ENCODE measurements around the gene HLCS. TPM values are rescaled to one million over a fixed set of nuclear protein-coding genes. Genes with fewer than 3 reads are reported as not detected.

HLCS gene
- total RNA-seq, 1 experiment from 2014 or later, result 12.7 TPM

DNA sequence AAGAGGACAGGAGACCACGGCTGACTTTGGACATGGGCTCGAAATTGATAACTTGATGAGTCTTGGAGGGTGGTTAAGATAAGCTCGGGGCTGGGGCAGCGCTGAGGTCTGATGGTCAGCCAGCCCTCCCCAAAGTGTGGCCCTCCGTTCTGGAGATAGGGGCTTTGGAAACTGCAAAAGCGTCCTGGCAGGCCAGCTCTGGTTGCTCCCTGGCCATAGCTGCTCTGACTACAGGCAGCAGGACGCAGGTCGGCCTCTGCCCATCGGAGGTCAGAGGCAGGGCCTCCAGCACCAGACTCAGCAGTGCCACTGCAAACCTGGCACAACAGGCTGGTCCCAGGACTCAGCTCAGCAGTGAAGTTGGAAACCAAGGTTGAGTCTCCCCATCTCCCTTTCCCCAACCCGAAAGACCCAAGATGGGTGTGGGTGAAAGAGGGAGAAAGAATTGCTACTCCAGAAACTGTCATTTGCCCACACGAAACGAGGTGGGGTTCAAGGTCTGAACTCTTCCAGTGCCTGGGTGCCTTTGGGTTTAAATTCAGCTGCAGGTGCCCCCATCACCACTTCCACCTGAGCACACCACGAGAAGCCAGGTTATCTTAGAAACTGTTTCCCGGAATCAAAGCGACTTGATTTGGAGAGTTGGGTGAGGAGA, 262.7 kb downstream of the HLCS start:
- Histone ChIP-seq H4K5ac (ENCODE audit: insufficient read length, low read depth, low read length) (no peak overlapping the region), H2BK12ac (ENCODE audit: insufficient read length, low read depth, low read length) (no peak overlapping the region), H3K79me1 (ENCODE audit: insufficient read depth, low read depth, low read length, poor library complexity, severe bottlenecking) (no peaks in the 10 kb centered on the region), H4K91ac (ENCODE audit: insufficient read length, low read depth, low read length) (no peak overlapping the region), H2AK5ac (ENCODE audit: insufficient read length, low read length) (no peak overlapping the region), H3K23ac (ENCODE audit: insufficient read length, low read depth, low read length) (no peak overlapping the region), H3T11ph (ENCODE audit: low read length) (no peak overlapping the region), H3K23me2 (ENCODE audit: insufficient read length, low read depth, low read length, poor library complexity, severe bottlenecking) (peaks cover 7% of the 10 kb centered on the region), H3K9ac (ENCODE audit: extremely low read depth, insufficient read length, low read length) (no peak overlapping the region), H2BK20ac (ENCODE audit: low read depth, low read length, poor library complexity, severe bottlenecking) (no peak overlapping the region), H3K27ac (ENCODE audit: insufficient read length, low read depth, low read length) (no peak overlapping the region), H3K14ac (ENCODE audit: insufficient read depth, low read length) (no peak overlapping the region), H3K79me2 (ENCODE audit: insufficient read depth, low read length) (no peaks in the 10 kb centered on the region), H3K18ac (ENCODE audit: insufficient read length, low read depth, low read length) (no peak overlapping the region), H2BK15ac (ENCODE audit: low read depth, low read length) (no peak overlapping the region), H4K20me1 (ENCODE audit: control insufficient read depth, insufficient read depth, insufficient read length) (peaks cover 2% of the 10 kb centered on the region), H3K9me3 (ENCODE audit: control insufficient read depth, low read depth, low read length) (no peaks in the 10 kb centered on the region), H3K56ac (ENCODE audit: insufficient read length, low read depth, low read length) (no peak overlapping the region), H3K4me2 (ENCODE audit: insufficient read depth, insufficient read length, low read length) (peak overlapping the region; percentile 23), H2BK120ac (ENCODE audit: low read depth, low read length, poor library complexity, severe bottlenecking) (no peak overlapping the region), H4K8ac (replicated peaks; ENCODE audit: insufficient read length, low read depth, low read length) (no peak overlapping the region), H2AFZ (ENCODE audit: low read length) (no peak overlapping the region), H3K4me1 (ENCODE audit: insufficient read depth, low read length) (0 out of 2 replicates have a peak, but pooled peaks cover 2% of the 10 kb centered on the region), H2BK5ac (ENCODE audit: insufficient read length, low read length) (no peak overlapping the region), H3K27me3 (ENCODE audit: insufficient read depth, low read length) (peaks cover 98% of the 10 kb centered on the region), H3K4ac (ENCODE audit: low read depth, low read length) (no peak overlapping the region)
- DNase-seq, result no peak
- Mint-ChIP-seq H3K4me1 (peaks cover 36 to 59% of the 10 kb centered on the region in 2 experiments), H3K27ac (no peak overlapping the region), H3K36me3 (ENCODE audit: insufficient read depth in 1 of 3, low read depth in 3 of 3) (peaks cover 0 to 6% (median 1%) of the 10 kb centered on the region in 3 experiments; a peak in 4 of 7 replicates), H3K27me3 (ENCODE audit: low read depth) (peaks cover 98% of the 10 kb centered on the region), H3K4me3 (peak overlapping the region in 1 of 2 experiments; percentile 72; a peak in 3 of 5 replicates), H3K9me3 (peaks cover 4 to 14% of the 10 kb centered on the region in 2 experiments; a peak in 3 of 5 replicates)
- no CpG with 5 or more reads among the region's 15 CpGs for WGBS (ENCODE audit: extremely low coverage, insufficient read length, low lambda C conversion rate)
- TF ChIP-seq, protein P1, sequence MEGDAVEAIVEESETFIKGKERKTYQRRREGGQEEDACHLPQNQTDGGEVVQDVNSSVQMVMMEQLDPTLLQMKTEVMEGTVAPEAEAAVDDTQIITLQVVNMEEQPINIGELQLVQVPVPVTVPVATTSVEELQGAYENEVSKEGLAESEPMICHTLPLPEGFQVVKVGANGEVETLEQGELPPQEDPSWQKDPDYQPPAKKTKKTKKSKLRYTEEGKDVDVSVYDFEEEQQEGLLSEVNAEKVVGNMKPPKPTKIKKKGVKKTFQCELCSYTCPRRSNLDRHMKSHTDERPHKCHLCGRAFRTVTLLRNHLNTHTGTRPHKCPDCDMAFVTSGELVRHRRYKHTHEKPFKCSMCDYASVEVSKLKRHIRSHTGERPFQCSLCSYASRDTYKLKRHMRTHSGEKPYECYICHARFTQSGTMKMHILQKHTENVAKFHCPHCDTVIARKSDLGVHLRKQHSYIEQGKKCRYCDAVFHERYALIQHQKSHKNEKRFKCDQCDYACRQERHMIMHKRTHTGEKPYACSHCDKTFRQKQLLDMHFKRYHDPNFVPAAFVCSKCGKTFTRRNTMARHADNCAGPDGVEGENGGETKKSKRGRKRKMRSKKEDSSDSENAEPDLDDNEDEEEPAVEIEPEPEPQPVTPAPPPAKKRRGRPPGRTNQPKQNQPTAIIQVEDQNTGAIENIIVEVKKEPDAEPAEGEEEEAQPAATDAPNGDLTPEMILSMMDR (conservative IDR thresholded peaks at IDR 0.05), result no peak

Measured in H9 (cell line).